ENCODE results near the gene NDST3. TPM values are rescaled to one million over a fixed set of nuclear protein-coding genes. Genes with fewer than 3 reads are reported as not detected.
"Not testable (repeated sequence)": the region's sequence is repeated elsewhere in the genome, so short reads cannot be mapped to it uniquely, and the experiment has no call there.

The NDST3 gene
- polyA plus RNA-seq, 4 donors, result 2.6 to 3.8 (median 3.0) TPM

- DNase-seq (ENCODE audit: low read depth in 4 of 4, low spot score in 2 of 4), result no peak
Observed at GRCh38 chr4:118296729-118297128, 262.4 kb downstream of the NDST3 start.

- DNase-seq (ENCODE audit: low read depth in 4 of 4, low spot score in 2 of 4), result not testable (repeated sequence)
Observed at GRCh38 chr4:118299619-118300018, 265.3 kb downstream of the NDST3 start.

- DNase-seq (ENCODE audit: low read depth in 4 of 4, low spot score in 2 of 4), result no peak
Observed at GRCh38 chr4:118307643-118308042, 273.4 kb downstream of the NDST3 start.
